Measurements from ENCODE around the gene CDK13. TPM values are rescaled to one million over a fixed set of nuclear protein-coding genes. Genes with fewer than 3 reads are reported as not detected.

The CDK13 gene
- total RNA-seq, 1 donor from 2014 or later, result 83.6 TPM

DNA sequence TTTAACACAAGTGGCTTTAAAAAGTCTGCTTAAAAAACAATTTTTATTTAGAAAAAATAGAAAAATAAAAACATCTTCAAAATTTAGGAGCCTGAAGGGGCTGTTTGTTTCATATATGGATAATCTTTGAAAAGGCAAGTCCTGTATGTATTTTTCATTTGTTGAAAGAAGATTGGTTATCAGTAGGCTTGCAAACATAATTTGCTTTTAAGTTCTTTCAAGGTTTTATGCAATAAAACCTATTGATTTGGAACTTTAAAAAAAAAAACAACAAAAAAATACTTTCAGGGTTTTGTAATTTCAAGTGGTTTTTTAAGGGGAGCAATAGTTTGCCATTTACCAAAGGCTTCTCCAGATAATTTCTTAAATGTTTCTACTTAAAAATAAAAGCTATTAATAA, 148.8 kb downstream of the CDK13 start:
- no peaks in the 10 kb centered on the region for H3K4me1 Mint-ChIP-seq
- CTCF ChIA-PET, result interaction anchor here (1.5 kb wide), 1 partner anchor 47 kb away, joined by 3 read pairs; no protein-coding TSS in a partner anchor
- POLR2A ChIA-PET, result no interaction called here

DNA sequence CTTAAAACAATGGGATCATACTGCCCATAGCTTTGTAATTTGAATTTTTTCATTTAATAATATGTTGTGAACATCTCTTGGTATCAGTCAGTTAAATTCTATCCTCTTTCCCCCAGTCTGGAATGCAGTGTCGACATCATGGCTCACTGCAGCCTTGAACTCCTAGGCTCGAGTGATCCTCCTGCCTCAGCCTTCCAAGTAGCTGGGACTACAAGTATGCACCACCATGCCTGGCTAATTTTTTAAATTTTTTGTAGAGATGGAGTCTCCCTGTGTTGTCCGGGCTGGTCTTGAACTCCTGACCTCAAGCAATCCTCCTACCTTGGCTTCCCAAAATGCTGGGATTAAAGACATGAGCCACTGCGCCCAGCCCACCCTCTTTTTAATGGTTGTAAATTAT, 149.8 kb downstream of the CDK13 start:
- Mint-ChIP-seq H3K9me3 (no peaks in the 10 kb centered on the region), H3K4me1 (no peaks in the 10 kb centered on the region), H3K4me3 (no peak overlapping the region), H3K27ac (no peak overlapping the region), H3K36me3 (ENCODE audit: low read depth) (peaks cover 21% of the 10 kb centered on the region), H3K27me3 (no peaks in the 10 kb centered on the region)
- POLR2A ChIA-PET, result no interaction called here
- intact Hi-C loops (cut with micrococcal nuclease), result no loop called here
- CTCF ChIA-PET, result interaction anchor here (0.6 kb wide), 1 partner anchor 8 kb away, joined by 3 read pairs; no protein-coding TSS in a partner anchor
- no peak for ATAC-seq (ENCODE audit: low read depth)
- TF ChIP-seq, protein P1, sequence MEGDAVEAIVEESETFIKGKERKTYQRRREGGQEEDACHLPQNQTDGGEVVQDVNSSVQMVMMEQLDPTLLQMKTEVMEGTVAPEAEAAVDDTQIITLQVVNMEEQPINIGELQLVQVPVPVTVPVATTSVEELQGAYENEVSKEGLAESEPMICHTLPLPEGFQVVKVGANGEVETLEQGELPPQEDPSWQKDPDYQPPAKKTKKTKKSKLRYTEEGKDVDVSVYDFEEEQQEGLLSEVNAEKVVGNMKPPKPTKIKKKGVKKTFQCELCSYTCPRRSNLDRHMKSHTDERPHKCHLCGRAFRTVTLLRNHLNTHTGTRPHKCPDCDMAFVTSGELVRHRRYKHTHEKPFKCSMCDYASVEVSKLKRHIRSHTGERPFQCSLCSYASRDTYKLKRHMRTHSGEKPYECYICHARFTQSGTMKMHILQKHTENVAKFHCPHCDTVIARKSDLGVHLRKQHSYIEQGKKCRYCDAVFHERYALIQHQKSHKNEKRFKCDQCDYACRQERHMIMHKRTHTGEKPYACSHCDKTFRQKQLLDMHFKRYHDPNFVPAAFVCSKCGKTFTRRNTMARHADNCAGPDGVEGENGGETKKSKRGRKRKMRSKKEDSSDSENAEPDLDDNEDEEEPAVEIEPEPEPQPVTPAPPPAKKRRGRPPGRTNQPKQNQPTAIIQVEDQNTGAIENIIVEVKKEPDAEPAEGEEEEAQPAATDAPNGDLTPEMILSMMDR (IDR thresholded peaks at IDR 0.05), result no peak
- no peak for DNase-seq

More for the DNA sequence above, 148.8 kb downstream of the CDK13 start:
- Mint-ChIP-seq H3K27me3 (no peaks in the 10 kb centered on the region), H3K4me3 (no peak overlapping the region), H3K27ac (no peak overlapping the region), H3K9me3 (no peaks in the 10 kb centered on the region), H3K36me3 (ENCODE audit: low read depth) (peaks cover 32% of the 10 kb centered on the region)
- DNase-seq, result no peak
- TF ChIP-seq, protein P1 (IDR thresholded peaks at IDR 0.05), result no peak
- no peak for ATAC-seq (ENCODE audit: low read depth)
- intact Hi-C loops (cut with micrococcal nuclease), result no loop called here

DNA sequence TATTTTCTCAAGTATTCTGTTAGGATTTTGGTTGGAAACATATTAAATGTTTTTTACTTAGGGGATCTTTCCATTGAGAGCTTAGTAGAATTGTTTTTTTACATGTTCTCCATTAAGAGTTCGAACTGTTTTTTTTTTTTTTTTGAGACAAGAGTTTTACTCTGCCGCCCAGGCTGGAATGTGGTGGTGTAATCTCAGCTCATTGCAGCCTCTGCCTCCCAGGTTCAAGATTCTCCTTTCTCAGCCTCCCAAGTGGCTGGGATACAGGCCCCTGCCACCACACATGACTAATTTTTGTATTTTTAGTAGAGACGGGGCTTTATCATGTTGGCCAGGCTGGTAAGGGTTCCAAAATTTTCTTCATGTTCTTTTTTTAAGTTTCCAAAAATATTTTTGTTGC, 151.1 kb downstream of the CDK13 start:
- no peak overlapping the region for H3K27ac Mint-ChIP-seq
- TF ChIP-seq, protein P1 (IDR thresholded peaks at IDR 0.05), result no peak
- POLR2A ChIA-PET, result no interaction called here
- H3K36me3 Mint-ChIP-seq (ENCODE audit: low read depth), result peaks cover 10% of the 10 kb centered on the region
- H3K9me3 Mint-ChIP-seq, result no peaks in the 10 kb centered on the region
- ATAC-seq (ENCODE audit: low read depth), result no peak
- CTCF ChIA-PET, result no interaction called here
- H3K4me3 Mint-ChIP-seq, result no peak overlapping the region
- no peaks in the 10 kb centered on the region for H3K4me1 Mint-ChIP-seq
- intact Hi-C loops (cut with micrococcal nuclease), result no loop called here
- DNase-seq, result no peak
- no peaks in the 10 kb centered on the region for H3K27me3 Mint-ChIP-seq

DNA sequence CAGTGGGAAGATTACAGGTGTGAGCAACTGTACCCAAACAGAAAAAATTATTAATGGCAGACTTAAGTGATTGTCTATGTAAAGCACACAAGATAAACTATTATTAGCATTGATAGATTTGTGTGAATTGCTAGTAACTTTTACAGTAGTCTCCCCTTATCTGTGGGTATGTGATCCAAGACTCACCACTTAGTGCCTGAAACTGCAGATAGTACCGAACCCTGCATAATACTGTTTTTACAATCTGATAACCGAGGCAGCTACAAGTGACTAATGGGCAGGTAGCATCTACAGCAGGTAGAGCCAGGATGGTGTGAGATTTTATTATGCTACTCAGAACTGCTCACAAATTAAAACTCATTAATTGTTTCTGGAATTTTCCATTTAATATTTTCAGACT, 152.8 kb downstream of the CDK13 start:
- no peaks in the 10 kb centered on the region for H3K9me3 Mint-ChIP-seq
- ATAC-seq (ENCODE audit: low read depth) (no peak), DNase-seq (no peak)
- POLR2A ChIA-PET, result no interaction called here
- peaks cover under 1% of the 10 kb centered on the region for H3K36me3 Mint-ChIP-seq (ENCODE audit: low read depth)
- TF ChIP-seq, protein P1 (IDR thresholded peaks at IDR 0.05), result no peak
- no peaks in the 10 kb centered on the region for H3K4me1 Mint-ChIP-seq
- no peaks in the 10 kb centered on the region for H3K27me3 Mint-ChIP-seq
- no peak overlapping the region for H3K27ac Mint-ChIP-seq
- intact Hi-C loops (cut with micrococcal nuclease), result no loop called here
- CTCF ChIA-PET, result no interaction called here
- no peak overlapping the region for H3K4me3 Mint-ChIP-seq

DNA sequence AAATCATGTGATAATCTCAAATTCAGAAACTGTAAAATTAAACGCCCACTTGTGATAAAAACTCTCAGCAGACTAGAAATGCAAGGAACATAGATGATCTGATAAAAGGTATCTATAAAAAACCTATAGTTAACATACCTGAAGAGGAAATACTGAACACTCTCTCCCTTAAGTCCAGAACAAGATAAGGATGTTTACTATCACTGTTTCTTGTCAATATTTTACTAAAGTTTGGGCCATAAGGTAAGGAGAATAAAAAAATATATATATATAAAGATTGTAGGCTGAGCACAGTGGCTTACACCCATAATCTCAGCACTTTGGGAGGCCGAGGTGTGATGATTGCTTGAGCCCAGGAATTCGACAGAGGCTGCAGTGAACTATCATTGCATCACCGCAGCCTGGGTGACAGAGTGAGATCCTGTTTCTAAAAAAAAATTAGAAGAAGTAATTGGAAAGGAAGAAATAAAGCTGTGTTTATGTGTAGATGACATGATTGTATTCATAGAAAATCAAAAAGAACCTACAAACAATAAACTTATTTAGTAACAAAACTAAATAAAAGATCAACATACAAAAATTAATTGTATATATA, 155.9 kb downstream of the CDK13 start:
- H3K36me3 Mint-ChIP-seq (ENCODE audit: low read depth), result no peaks in the 10 kb centered on the region
- no peak overlapping the region for H3K4me3 Mint-ChIP-seq
- DNase-seq, result no peak
- intact Hi-C loops (cut with micrococcal nuclease), result no loop called here
- no peaks in the 10 kb centered on the region for H3K4me1 Mint-ChIP-seq
- ChIA-PET CTCF (no interaction called here), POLR2A (no interaction called here)
- no peaks in the 10 kb centered on the region for H3K9me3 Mint-ChIP-seq
- H3K27ac Mint-ChIP-seq, result no peak overlapping the region
- ATAC-seq (ENCODE audit: low read depth), result no peak
- TF ChIP-seq, protein P1 (IDR thresholded peaks at IDR 0.05), result no peak
- no peaks in the 10 kb centered on the region for H3K27me3 Mint-ChIP-seq

Data from activated B cell treated with CpG ODN at 0.5 μM for 24 hours (primary cell).